GM12891 (cell line): Measurements from ENCODE around the gene SMYD4.

ENCODE experiments used
- PAX5 ChIP-seq: IDR thresholded peaks from 2 replicates; pipeline ENCODE4 v1.6.1; 2011; ENCODE audit warnings: low read length, moderate library complexity, mild to moderate bottlenecking; ENCODE audit not compliant: insufficient read depth, severe bottlenecking
- POLR2A ChIP-seq: IDR thresholded peaks from 2 replicates; pipeline ENCODE4 v1.6.1; 2011; ENCODE audit warnings: low read depth, low read length, control low read depth
- POLR2AphosphoS5 ChIP-seq: IDR thresholded peaks from 2 replicates; pipeline ENCODE4 v1.6.1; 2011; ENCODE audit warnings: low read depth, low read length, control low read depth
- POU2F2 ChIP-seq: IDR thresholded peaks from 2 replicates; pipeline ENCODE4 v1.6.1; 2011; ENCODE audit warnings: low read depth, mild to moderate bottlenecking, control low read depth, low read length, moderate library complexity
- SPI1 ChIP-seq: IDR thresholded peaks from 2 replicates; pipeline ENCODE4 v1.6.1; 2011; ENCODE audit warnings: low read depth, low read length, control low read depth
- TAF1 ChIP-seq: IDR thresholded peaks from 2 replicates; pipeline ENCODE4 v1.6.1; 2011; ENCODE audit warnings: low read depth, low read length, control low read depth

GRCh38 chr17:1755252-1755826 is 74.4 kb downstream of the SMYD4 start:
- TF ChIP-seq POLR2AphosphoS5 (no peak), TAF1 (no peak), POLR2A (no peak), PAX5 (no peak), SPI1 (no peak), POU2F2 (no peak)
